NCI-H2081 (cell line): ENCODE results near the gene DAGLA.

Source experiments
- DNase-seq, 2 experiments: peaks; one replicate each; lab custom pipeline; 2025; lab: John Stamatoyannopoulos, UW

The DAGLA gene

GRCh38 chr11:61765550-61766253 lies 85.5 kb downstream of the DAGLA start:
- DNase-seq = no peak

- no peak for DNase-seq
Observed at GRCh38 chr11:61766353-61766841, 86.2 kb downstream of the DAGLA start.

GRCh38 chr11:61768376-61769076 lies 88.3 kb downstream of the DAGLA start:
- DNase-seq = no peak

- no peak for DNase-seq
Observed at GRCh38 chr11:61769169-61769920, 89.2 kb downstream of the DAGLA start.

- DNase-seq = no peak
Observed at GRCh38 chr11:61769946-61770683, 89.9 kb downstream of the DAGLA start.

GRCh38 chr11:61771195-61771894 lies 91.2 kb downstream of the DAGLA start:
- DNase-seq = no peak

- no peak for DNase-seq
Observed at GRCh38 chr11:61771985-61772455, 91.8 kb downstream of the DAGLA start.

- DNase-seq = no peak
Observed at GRCh38 chr11:61773356-61773755, 93.2 kb downstream of the DAGLA start.

GRCh38 chr11:61773809-61774208 lies 93.6 kb downstream of the DAGLA start:
- DNase-seq = no peak

- DNase-seq = no peak
Observed at GRCh38 chr11:61774411-61774810, 94.2 kb downstream of the DAGLA start.

- no peak for DNase-seq
Observed at GRCh38 chr11:61775106-61775505, 94.9 kb downstream of the DAGLA start.

GRCh38 chr11:61775606-61776554 lies 95.7 kb downstream of the DAGLA start:
- DNase-seq = no peak

GRCh38 chr11:61776561-61777075 lies 96.4 kb downstream of the DAGLA start:
- peak; percentile 21 to 39 for DNase-seq

GRCh38 chr11:61777234-61778090 lies 97.3 kb downstream of the DAGLA start:
- DNase-seq = no peak

- no peak for DNase-seq
Observed at GRCh38 chr11:61778357-61778886, 98.2 kb downstream of the DAGLA start.

GRCh38 chr11:61778920-61779650 lies 98.9 kb downstream of the DAGLA start:
- DNase-seq = no peak

- DNase-seq = no peak
Observed at GRCh38 chr11:61779666-61780525, 99.7 kb downstream of the DAGLA start.
